T-helper 22 cell (primary cell): ENCODE measurements around the gene BPGM.
"Not testable (repeated sequence)": the region's sequence is repeated elsewhere in the genome, so short reads cannot be mapped to it uniquely, and the experiment has no call there.

Experiments used
- DNase-seq: peaks from one replicate; pipeline ENCODE4 v3.0.0-alpha.2; 2020; ENCODE audit warnings: low read depth

BPGM gene

GRCh38 chr7:134632052-134632451 lies 14.6 kb upstream of the BPGM start:
- DNase-seq, result no peak

- DNase-seq, result no peak
Measured at GRCh38 chr7:134632937-134633540, 13.6 kb upstream of the BPGM start.

- DNase-seq, result no peak
Measured at GRCh38 chr7:134636008-134636449, 10.6 kb upstream of the BPGM start.

GRCh38 chr7:134637441-134637840 lies 9.2 kb upstream of the BPGM start:
- DNase-seq, result no peak

- no peak for DNase-seq
Measured at GRCh38 chr7:134637934-134638719, 8.5 kb upstream of the BPGM start.

GRCh38 chr7:134639061-134639460 lies 7.6 kb upstream of the BPGM start:
- no peak for DNase-seq

GRCh38 chr7:134639683-134640279 lies 6.9 kb upstream of the BPGM start:
- DNase-seq, result no peak

- no peak for DNase-seq
Measured at GRCh38 chr7:134640842-134641715, 5.6 kb upstream of the BPGM start.

- DNase-seq, result not testable (repeated sequence)
Measured at GRCh38 chr7:134641981-134642380, 4.7 kb upstream of the BPGM start.

- no peak for DNase-seq
Measured at GRCh38 chr7:134643131-134643530, 3.5 kb upstream of the BPGM start.

- DNase-seq, result no peak
Measured at GRCh38 chr7:134645478-134645877, 1.2 kb upstream of the BPGM start.

- no peak for DNase-seq
Measured at GRCh38 chr7:134645935-134646334, 718 bp upstream of the BPGM start.

GRCh38 chr7:134648456-134648855 lies 1.8 kb downstream of the BPGM start:
- DNase-seq, result no peak

- DNase-seq, result no peak
Measured at GRCh38 chr7:134649226-134649775, 2.6 kb downstream of the BPGM start.

- no peak for DNase-seq
Measured at GRCh38 chr7:134651991-134652390, 5.3 kb downstream of the BPGM start.

GRCh38 chr7:134654104-134654775 lies 7.6 kb downstream of the BPGM start:
- no peak for DNase-seq

- DNase-seq, result no peak
Measured at GRCh38 chr7:134657526-134657925, 10.9 kb downstream of the BPGM start.

GRCh38 chr7:134660242-134660785 lies 13.7 kb downstream of the BPGM start:
- DNase-seq, result no peak

- no peak for DNase-seq
Measured at GRCh38 chr7:134660961-134661376, 14.3 kb downstream of the BPGM start.

- no peak for DNase-seq
Measured at GRCh38 chr7:134662166-134662870, 15.7 kb downstream of the BPGM start.

GRCh38 chr7:134662871-134663205 lies 16.2 kb downstream of the BPGM start:
- DNase-seq, result no peak
